ENCODE results near the gene NDUFA7.
A peak's percentile ranks its signal among the peaks of the same experiment; 100 is the strongest.
"Not testable (repeated sequence)": the region's sequence is repeated elsewhere in the genome, so short reads cannot be mapped to it uniquely, and the experiment has no call there.

The NDUFA7 gene

GRCh38 chr19:8355631-8356402 lies 34.6 kb upstream of the NDUFA7 start:
- Histone ChIP-seq H3K9ac (ENCODE audit: low read length) (peak overlapping the region; percentile 3), H3K4me3 (ENCODE audit: low read length) (no peak overlapping the region), H3K9me3 (ENCODE audit: control insufficient read depth, low read length) (no peaks in the 10 kb centered on the region), H3K27me3 (ENCODE audit: control insufficient read depth, insufficient read depth, low read length) (peaks cover 4% of the 10 kb centered on the region), H3K36me3 (ENCODE audit: control insufficient read depth, insufficient read depth, low read length) (no peaks in the 10 kb centered on the region), H3K4me1 (ENCODE audit: control insufficient read depth, insufficient read depth, low read length) (peaks cover 12% of the 10 kb centered on the region)

- peaks cover 12% of the 10 kb centered on the region for H3K4me1 ChIP-seq (ENCODE audit: control insufficient read depth, insufficient read depth, low read length)
- H3K36me3 ChIP-seq (ENCODE audit: control insufficient read depth, insufficient read depth, low read length); H3K4me3 ChIP-seq (ENCODE audit: low read length); H3K9me3 ChIP-seq (ENCODE audit: control insufficient read depth, low read length); H3K27me3 ChIP-seq (ENCODE audit: control insufficient read depth, insufficient read depth, low read length); H3K9ac ChIP-seq (ENCODE audit: low read length): not testable (repeated sequence)
Observed at GRCh38 chr19:8352845-8353244, 31.7 kb upstream of the NDUFA7 start.

- Histone ChIP-seq H3K4me3 (ENCODE audit: low read length) (no peak overlapping the region), H3K9me3 (ENCODE audit: control insufficient read depth, low read length) (no peaks in the 10 kb centered on the region), H3K4me1 (ENCODE audit: control insufficient read depth, insufficient read depth, low read length) (peaks cover 12% of the 10 kb centered on the region), H3K27me3 (ENCODE audit: control insufficient read depth, insufficient read depth, low read length) (peaks cover 4% of the 10 kb centered on the region), H3K9ac (ENCODE audit: low read length) (no peak overlapping the region), H3K36me3 (ENCODE audit: control insufficient read depth, insufficient read depth, low read length) (no peaks in the 10 kb centered on the region)
Observed at GRCh38 chr19:8352134-8352827, 31.1 kb upstream of the NDUFA7 start.

GRCh38 chr19:8349629-8350372 lies 28.6 kb upstream of the NDUFA7 start:
- H3K27me3 ChIP-seq (ENCODE audit: control insufficient read depth, insufficient read depth, low read length); H3K9me3 ChIP-seq (ENCODE audit: control insufficient read depth, low read length); H3K4me1 ChIP-seq (ENCODE audit: control insufficient read depth, insufficient read depth, low read length); H3K36me3 ChIP-seq (ENCODE audit: control insufficient read depth, insufficient read depth, low read length); H3K9ac ChIP-seq (ENCODE audit: low read length); H3K4me3 ChIP-seq (ENCODE audit: low read length): not testable (repeated sequence)

- Histone ChIP-seq H3K4me3 (ENCODE audit: low read length) (no peak overlapping the region), H3K9me3 (ENCODE audit: control insufficient read depth, low read length) (no peaks in the 10 kb centered on the region), H3K4me1 (ENCODE audit: control insufficient read depth, insufficient read depth, low read length) (peaks cover 5% of the 10 kb centered on the region), H3K9ac (ENCODE audit: low read length) (no peak overlapping the region), H3K36me3 (ENCODE audit: control insufficient read depth, insufficient read depth, low read length) (no peaks in the 10 kb centered on the region), H3K27me3 (ENCODE audit: control insufficient read depth, insufficient read depth, low read length) (peaks cover 42% of the 10 kb centered on the region)
Observed at GRCh38 chr19:8343483-8343844, 22.3 kb upstream of the NDUFA7 start.

GRCh38 chr19:8342684-8343482 lies 21.7 kb upstream of the NDUFA7 start, which contains the start of gene KANK3:
KANK3 (minus strand) TSS chr19:8343262; CDS start chr19:8337828, 5,434 bp downstream.
- Histone ChIP-seq H3K4me3 (ENCODE audit: low read length) (no peak within 1 kb of the TSS), H3K9me3 (ENCODE audit: control insufficient read depth, low read length) (no peaks in the 10 kb centered on the region), H3K36me3 (ENCODE audit: control insufficient read depth, insufficient read depth, low read length) (no peaks in the 10 kb centered on the region), H3K27me3 (ENCODE audit: control insufficient read depth, insufficient read depth, low read length) (peaks cover 43% of the 10 kb centered on the region), H3K9ac (ENCODE audit: low read length) (peak within 1 kb of the TSS; percentile 28), H3K4me1 (ENCODE audit: control insufficient read depth, insufficient read depth, low read length) (peaks cover 5% of the 10 kb centered on the region)

- H3K36me3 ChIP-seq (ENCODE audit: control insufficient read depth, insufficient read depth, low read length), result no peaks in the 10 kb centered on the region
- H3K9ac ChIP-seq (ENCODE audit: low read length), result no peak overlapping the region
- peaks cover 9% of the 10 kb centered on the region for H3K4me1 ChIP-seq (ENCODE audit: control insufficient read depth, insufficient read depth, low read length)
- H3K27me3 ChIP-seq (ENCODE audit: control insufficient read depth, insufficient read depth, low read length), result peaks cover 47% of the 10 kb centered on the region
- H3K4me3 ChIP-seq (ENCODE audit: low read length), result no peak overlapping the region
- H3K9me3 ChIP-seq (ENCODE audit: control insufficient read depth, low read length), result no peaks in the 10 kb centered on the region
Observed at GRCh38 chr19:8342316-8342683, 21.1 kb upstream of the NDUFA7 start.

- H3K4me3 ChIP-seq (ENCODE audit: low read length); H3K9ac ChIP-seq (ENCODE audit: low read length); H3K9me3 ChIP-seq (ENCODE audit: control insufficient read depth, low read length); H3K4me1 ChIP-seq (ENCODE audit: control insufficient read depth, insufficient read depth, low read length); H3K36me3 ChIP-seq (ENCODE audit: control insufficient read depth, insufficient read depth, low read length): not testable (repeated sequence)
- peaks cover 52% of the 10 kb centered on the region for H3K27me3 ChIP-seq (ENCODE audit: control insufficient read depth, insufficient read depth, low read length)
Observed at GRCh38 chr19:8341504-8341903, 20.3 kb upstream of the NDUFA7 start.

GRCh38 chr19:8340341-8341096 lies 19.3 kb upstream of the NDUFA7 start:
- peaks cover 59% of the 10 kb centered on the region for H3K27me3 ChIP-seq (ENCODE audit: control insufficient read depth, insufficient read depth, low read length)
- H3K9ac ChIP-seq (ENCODE audit: low read length), result no peak overlapping the region
- H3K9me3 ChIP-seq (ENCODE audit: control insufficient read depth, low read length), result no peaks in the 10 kb centered on the region
- no peaks in the 10 kb centered on the region for H3K36me3 ChIP-seq (ENCODE audit: control insufficient read depth, insufficient read depth, low read length)
- H3K4me1 ChIP-seq (ENCODE audit: control insufficient read depth, insufficient read depth, low read length), result peaks cover 9% of the 10 kb centered on the region
- no peak overlapping the region for H3K4me3 ChIP-seq (ENCODE audit: low read length)

GRCh38 chr19:8338835-8339234 lies 17.7 kb upstream of the NDUFA7 start:
- Histone ChIP-seq H3K4me3 (ENCODE audit: low read length) (no peak overlapping the region), H3K36me3 (ENCODE audit: control insufficient read depth, insufficient read depth, low read length) (no peaks in the 10 kb centered on the region), H3K9ac (ENCODE audit: low read length) (no peak overlapping the region), H3K4me1 (ENCODE audit: control insufficient read depth, insufficient read depth, low read length) (peaks cover 19% of the 10 kb centered on the region), H3K27me3 (ENCODE audit: control insufficient read depth, insufficient read depth, low read length) (peaks cover 68% of the 10 kb centered on the region), H3K9me3 (ENCODE audit: control insufficient read depth, low read length) (no peaks in the 10 kb centered on the region)

GRCh38 chr19:8337728-8338127 lies 16.6 kb upstream of the NDUFA7 start:
- Histone ChIP-seq H3K4me3 (ENCODE audit: low read length) (no peak overlapping the region), H3K9ac (ENCODE audit: low read length) (no peak overlapping the region), H3K4me1 (ENCODE audit: control insufficient read depth, insufficient read depth, low read length) (peaks cover 24% of the 10 kb centered on the region), H3K9me3 (ENCODE audit: control insufficient read depth, low read length) (no peaks in the 10 kb centered on the region), H3K27me3 (ENCODE audit: control insufficient read depth, insufficient read depth, low read length) (peaks cover 69% of the 10 kb centered on the region), H3K36me3 (ENCODE audit: control insufficient read depth, insufficient read depth, low read length) (no peaks in the 10 kb centered on the region)

Data from mucosa of stomach (tissue), 1 donor.